OCI-LY7 (cell line): ENCODE data around the gene SARDH. TPM values are rescaled to one million over a fixed set of nuclear protein-coding genes. Genes with fewer than 3 reads are reported as not detected.

Experiments
- BruUV-seq: library from RNA; stranded (reverse); fragments of 400-500 nt; replicated peaks from 2 replicates; lab custom pipeline; 2021; lab: Mats Ljungman, UMichigan
- CTCF ChIA-PET: fragments of 300-600 bp; sonication (Branson Sonifier 250); formaldehyde crosslinking; loops from one replicate; lab custom pipeline; 2022; ENCODE audit warnings: antibody characterized with exemption; ENCODE audit not compliant: unreplicated experiment; lab: Charles Lee
- POLR2A ChIA-PET: fragments of 300-600 bp; sonication (Branson Sonifier 250); formaldehyde crosslinking; loops from one replicate; lab custom pipeline; 2022; ENCODE audit warnings: antibody characterized with exemption; lab: Charles Lee
- DNase-seq: peaks from one replicate; pipeline ENCODE4 v3.0.0-alpha.2; 2015; ENCODE audit warnings: low spot score
- H2AFZ ChIP-seq: fragments of 200-600 bp; sonication (generic), shearing (Covaris generic); 2 replicates; pipeline ENCODE4 v1.6.1; 2014; ENCODE audit warnings: mild to moderate bottlenecking, antibody characterized with exemption, low read length, moderate library complexity
- H3K27ac ChIP-seq: fragments of 200-600 bp; sonication (generic); 2 replicates; pipeline ENCODE4 v1.5.1; 2014; ENCODE audit warnings: mixed run types, low read depth, mild to moderate bottlenecking, moderate library complexity, low read length, inconsistent platforms; ENCODE audit not compliant: poor library complexity, severe bottlenecking
- H3K36me3 ChIP-seq: fragments of 200-600 bp; sonication (generic); 2 replicates; pipeline ENCODE4 v1.6.1; 2014; ENCODE audit warnings: mild to moderate bottlenecking, antibody characterized with exemption, low read length, moderate library complexity, mixed read lengths; ENCODE audit not compliant: insufficient read depth
- H3K4me1 ChIP-seq: fragments of 200-600 bp; sonication (generic); 2 replicates; pipeline ENCODE4 v1.5.1; 2014; ENCODE audit warnings: mild to moderate bottlenecking, low read length; ENCODE audit not compliant: insufficient read depth, poor library complexity, severe bottlenecking
- H3K4me2 ChIP-seq: fragments of 200-600 bp; sonication (generic); 2 replicates; pipeline ENCODE4 v1.6.1; 2014; ENCODE audit warnings: mild to moderate bottlenecking, low read length
- H3K4me3 ChIP-seq: fragments of 200-600 bp; sonication (generic); 2 replicates; pipeline ENCODE4 v1.5.1; 2014; ENCODE audit warnings: mild to moderate bottlenecking, low read depth, low read length; ENCODE audit not compliant: poor library complexity, severe bottlenecking
- H3K79me2 ChIP-seq: fragments of 200-600 bp; sonication (generic); 2 replicates; pipeline ENCODE4 v1.6.1; 2016; ENCODE audit warnings: low read depth, mild to moderate bottlenecking, low read length, moderate library complexity, mixed read lengths; ENCODE audit not compliant: insufficient read depth
- H3K9me2 ChIP-seq: fragments of 200-600 bp; sonication (generic); 2 replicates; pipeline ENCODE4 v1.6.1; 2016; ENCODE audit warnings: mild to moderate bottlenecking, low read length, mixed read lengths; ENCODE audit not compliant: insufficient read depth
- H3K9me3 ChIP-seq: fragments of 200-600 bp; sonication (generic); 2 replicates; pipeline ENCODE4 v1.6.1; 2014; ENCODE audit warnings: mild to moderate bottlenecking, mixed run types, low read length, mixed read lengths
- H4K20me1 ChIP-seq: fragments of 200-600 bp; sonication (generic); 2 replicates; pipeline ENCODE4 v1.6.1; 2014; ENCODE audit warnings: mild to moderate bottlenecking, antibody characterized with exemption, low read length, moderate library complexity, mixed read lengths; ENCODE audit not compliant: insufficient read depth
- CTCF ChIP-seq: fragments of 200-600 bp; sonication (generic); conservative IDR thresholded peaks from 2 replicates; pipeline ENCODE4 v1.5.1; 2014; ENCODE audit warnings: mild to moderate bottlenecking, antibody characterized with exemption, low read length, moderate library complexity, mixed read lengths
- EZH2phosphoT487 ChIP-seq: fragments of 200-600 bp; sonication (generic); IDR thresholded peaks from 2 replicates; pipeline ENCODE4 v1.6.1; 2018; ENCODE audit warnings: low read depth, borderline replicate concordance, mild to moderate bottlenecking, mixed run types, antibody characterized with exemption, low read length, moderate library complexity, mixed read lengths
- intact Hi-C: fragments of 100-400 bp; cut with micrococcal nuclease; formaldehyde crosslinking; loops from one replicate; pipeline ENCODE4 v1.10.0; 2022; ENCODE audit not compliant: unreplicated experiment
- total RNA-seq, 2 experiments: library from RNA; depleted of rRNA in 1 of 2; stranded (reverse); fragments of >200 nt in 1 of 2; shearing (Covaris generic) in 1 of 2; gene quantifications; 2 replicates each; pipeline ENCODE4 v1.2.3, GENCODE V29; 2014 to 2022

Gene SARDH
- total RNA-seq, 2 experiments from 2014 or later = 42.8 to 60.8 TPM

DNA sequence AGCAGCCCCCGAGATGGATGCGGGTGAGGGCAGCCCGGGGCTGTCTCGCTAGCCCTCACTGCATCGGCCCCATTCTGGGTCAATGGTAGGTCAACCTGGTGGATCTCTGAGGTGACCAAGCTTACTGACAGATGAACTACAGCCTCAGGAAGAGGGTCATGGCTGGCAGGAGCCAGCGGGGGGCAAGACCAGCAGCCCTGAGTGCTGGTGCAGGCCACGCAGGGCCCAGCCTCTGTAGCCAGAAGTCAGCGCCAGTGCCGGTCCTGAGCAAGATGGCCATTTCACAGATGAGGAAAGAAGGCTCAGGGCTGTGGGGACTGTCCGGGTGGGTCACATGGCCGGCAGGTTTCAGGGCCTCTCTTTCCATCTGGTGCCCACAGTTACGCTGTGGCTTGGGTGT lies 107.0 kb downstream of the SARDH start:
- BruUV-seq = no TSS peak
- Histone ChIP-seq H3K4me3 (no peak overlapping the region), H3K9me2 (no peaks in the 10 kb centered on the region), H3K36me3 (no peaks in the 10 kb centered on the region), H3K9me3 (no peaks in the 10 kb centered on the region), H4K20me1 (no peaks in the 10 kb centered on the region), H3K4me1 (no peaks in the 10 kb centered on the region), H2AFZ (no peak overlapping the region), H3K4me2 (no peak overlapping the region), H3K79me2 (no peaks in the 10 kb centered on the region), H3K27ac (no peak overlapping the region)
- intact Hi-C loops = no loop called here
- ChIA-PET CTCF (no interaction called here), POLR2A (no interaction called here)
- no peak for TF ChIP-seq EZH2phosphoT487
- DNase-seq = no peak

DNA sequence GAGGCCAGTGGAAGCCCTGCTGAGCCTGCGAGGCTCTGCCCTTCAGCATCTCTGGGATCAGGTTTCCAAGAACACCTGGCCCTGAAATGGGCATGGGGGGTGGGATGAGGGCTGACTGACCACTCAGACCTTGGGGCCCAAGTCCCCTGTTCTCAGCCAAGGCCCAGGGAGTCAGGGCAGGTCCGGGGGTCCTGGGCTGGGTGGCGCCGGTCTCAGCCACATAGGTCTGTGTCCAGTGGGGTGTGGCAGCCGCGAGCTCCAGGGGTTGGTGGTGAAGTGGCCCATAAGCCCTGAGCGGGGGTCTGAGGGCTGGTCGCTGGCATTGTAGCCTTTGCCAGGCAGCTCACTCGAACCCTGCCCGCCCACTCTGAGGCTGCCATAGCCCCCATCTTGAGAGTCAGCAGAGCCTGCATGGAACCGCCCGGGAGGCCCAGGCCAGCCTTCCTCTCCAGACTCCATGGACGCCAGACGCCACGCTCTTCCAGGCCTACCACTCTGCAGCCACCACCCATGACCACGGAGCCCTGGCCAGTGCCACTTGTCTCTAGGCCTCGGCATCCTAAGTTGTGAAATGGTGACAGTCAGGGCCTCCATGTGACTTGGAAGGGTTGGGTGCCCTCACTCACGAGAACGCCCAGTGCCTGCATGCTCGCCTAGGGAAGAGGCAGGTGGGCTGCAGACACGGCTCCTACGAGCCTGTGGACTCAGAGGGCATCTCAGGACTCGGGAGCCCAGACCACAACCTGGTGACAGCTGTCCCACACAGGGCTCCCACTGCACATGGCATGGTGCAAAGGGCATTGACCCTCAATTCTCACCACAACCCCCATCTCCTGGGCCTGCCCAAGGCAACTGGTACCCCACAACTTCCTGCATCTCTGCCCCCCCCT lies 108.7 kb downstream of the SARDH start:
- Histone ChIP-seq H4K20me1 (no peaks in the 10 kb centered on the region), H3K4me2 (no peak overlapping the region), H3K9me2 (no peaks in the 10 kb centered on the region), H2AFZ (no peak overlapping the region), H3K9me3 (0 out of 2 replicates have a peak, but pooled peaks cover 6% of the 10 kb centered on the region), H3K36me3 (no peaks in the 10 kb centered on the region), H3K79me2 (no peaks in the 10 kb centered on the region), H3K4me3 (no peak overlapping the region), H3K27ac (no peak overlapping the region), H3K4me1 (no peaks in the 10 kb centered on the region)
- DNase-seq = no peak
- no TSS peak for BruUV-seq
- CTCF ChIA-PET = no interaction called here
- POLR2A ChIA-PET = no interaction called here
- intact Hi-C loops = no loop called here
- TF ChIP-seq EZH2phosphoT487 = no peak
- no peak for TF ChIP-seq CTCF

GRCh38 chr9:133628766-133629165 lies 109.4 kb downstream of the SARDH start:
- Histone ChIP-seq H2AFZ (no peak overlapping the region), H3K36me3 (no peaks in the 10 kb centered on the region), H3K27ac (no peak overlapping the region), H3K79me2 (no peaks in the 10 kb centered on the region), H3K9me2 (no peaks in the 10 kb centered on the region), H3K4me3 (no peak overlapping the region), H3K4me1 (no peaks in the 10 kb centered on the region), H4K20me1 (no peaks in the 10 kb centered on the region), H3K4me2 (no peak overlapping the region), H3K9me3 (0 out of 2 replicates have a peak, but pooled peaks cover 6% of the 10 kb centered on the region)
- TF ChIP-seq CTCF = no peak
- no peak for TF ChIP-seq EZH2phosphoT487
- ChIA-PET POLR2A (no interaction called here), CTCF (no interaction called here)
- no peak for DNase-seq
- no TSS peak for BruUV-seq
- intact Hi-C loops = no loop called here
